ENCODE results near the gene PLEKHA7.

The PLEKHA7 gene

GRCh38 chr11:16738193-16738946 lies 275.8 kb downstream of the PLEKHA7 start, which contains the start of gene C11orf58:
Gene C11orf58, plus strand, starts transcription at chr11:16738647. Its CDS starts 132 bp downstream, at chr11:16738779.
- Mint-ChIP-seq H3K27me3 (ENCODE audit: low read depth) (peaks cover 2% of the 10 kb centered on the region), H3K4me1 (ENCODE audit: low read depth) (peaks cover 15% of the 10 kb centered on the region), H3K27ac (peak within 1 kb of the TSS; percentile 75), H3K36me3 (ENCODE audit: low read depth) (peaks cover 10% of the 10 kb centered on the region), H3K4me3 (peak within 1 kb of the TSS; percentile 68), H3K9me3 (no peaks in the 10 kb centered on the region)
- peak; percentile 95 for DNase-seq (ENCODE audit: low spot score)

- Mint-ChIP-seq H3K36me3 (ENCODE audit: low read depth) (peaks cover 6% of the 10 kb centered on the region), H3K4me1 (ENCODE audit: low read depth) (peaks cover 12% of the 10 kb centered on the region), H3K27ac (peak overlapping the region; percentile 75), H3K9me3 (peaks cover under 1% of the 10 kb centered on the region), H3K4me3 (peak overlapping the region; percentile 68), H3K27me3 (ENCODE audit: low read depth) (peaks cover 4% of the 10 kb centered on the region)
- DNase-seq (ENCODE audit: low spot score), result no peak
Observed at GRCh38 chr11:16737818-16738192, 276.4 kb downstream of the PLEKHA7 start.
